GM12891 (cell line): Measurements from ENCODE around the gene HNF1A.

ENCODE experiments used
- DNase-seq: peaks from one replicate; pipeline ENCODE4 v3.0.0; 2011; ENCODE audit warnings: low spot score; ENCODE audit not compliant: insufficient read length
- FAIRE-seq: peaks from 2 replicates; lab custom pipeline; 2011; peaks lifted over from hg19 to GRCh38; lab: Jason Lieb, UNC
- PAX5 ChIP-seq: IDR thresholded peaks from 2 replicates; pipeline ENCODE4 v1.6.1; 2011; ENCODE audit warnings: low read length, moderate library complexity, mild to moderate bottlenecking; ENCODE audit not compliant: insufficient read depth, severe bottlenecking
- POLR2A ChIP-seq: IDR thresholded peaks from 2 replicates; pipeline ENCODE4 v1.6.1; 2011; ENCODE audit warnings: low read depth, low read length, control low read depth
- POLR2AphosphoS5 ChIP-seq: IDR thresholded peaks from 2 replicates; pipeline ENCODE4 v1.6.1; 2011; ENCODE audit warnings: low read depth, low read length, control low read depth
- POU2F2 ChIP-seq: IDR thresholded peaks from 2 replicates; pipeline ENCODE4 v1.6.1; 2011; ENCODE audit warnings: low read depth, mild to moderate bottlenecking, control low read depth, low read length, moderate library complexity
- SPI1 ChIP-seq: IDR thresholded peaks from 2 replicates; pipeline ENCODE4 v1.6.1; 2011; ENCODE audit warnings: low read depth, low read length, control low read depth
- TAF1 ChIP-seq: IDR thresholded peaks from 2 replicates; pipeline ENCODE4 v1.6.1; 2011; ENCODE audit warnings: low read depth, low read length, control low read depth

The HNF1A gene

GRCh38 chr12:120994059-120994458, 15.7 kb downstream of the HNF1A start:
- FAIRE-seq = no peak
- TF ChIP-seq TAF1 = no peak
- no peak for TF ChIP-seq POLR2A
- no peak for DNase-seq

GRCh38 chr12:120994589-120995337, 16.4 kb downstream of the HNF1A start:
- TF ChIP-seq PAX5 (no peak), POLR2AphosphoS5 (no peak), TAF1 (no peak), POU2F2 (no peak), POLR2A (no peak), SPI1 (no peak)
- DNase-seq = no peak
- no peak for FAIRE-seq

GRCh38 chr12:120996133-120996746, 17.9 kb downstream of the HNF1A start:
- no peak for TF ChIP-seq POLR2A
- TF ChIP-seq TAF1 = no peak
- no peak for TF ChIP-seq PAX5
- TF ChIP-seq POLR2AphosphoS5 = no peak
- no peak for DNase-seq
- FAIRE-seq = no peak

DNA sequence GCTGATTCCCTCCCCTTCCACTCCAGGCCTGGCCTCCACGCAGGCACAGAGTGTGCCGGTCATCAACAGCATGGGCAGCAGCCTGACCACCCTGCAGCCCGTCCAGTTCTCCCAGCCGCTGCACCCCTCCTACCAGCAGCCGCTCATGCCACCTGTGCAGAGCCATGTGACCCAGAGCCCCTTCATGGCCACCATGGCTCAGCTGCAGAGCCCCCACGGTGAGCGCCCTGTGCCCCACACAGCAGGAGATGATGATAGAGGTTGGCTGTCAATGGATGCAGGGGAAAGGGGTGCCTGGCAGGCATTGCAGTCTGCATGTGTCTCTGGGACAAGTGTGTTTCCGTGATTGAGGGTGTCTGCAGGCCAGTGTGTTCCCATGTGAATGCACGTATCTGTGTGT, 19.1 kb downstream of the HNF1A start:
- no peak for TF ChIP-seq POLR2AphosphoS5
- no peak for TF ChIP-seq PAX5
- no peak for TF ChIP-seq POU2F2
- no peak for TF ChIP-seq SPI1
- no peak for DNase-seq
- FAIRE-seq = no peak

DNA sequence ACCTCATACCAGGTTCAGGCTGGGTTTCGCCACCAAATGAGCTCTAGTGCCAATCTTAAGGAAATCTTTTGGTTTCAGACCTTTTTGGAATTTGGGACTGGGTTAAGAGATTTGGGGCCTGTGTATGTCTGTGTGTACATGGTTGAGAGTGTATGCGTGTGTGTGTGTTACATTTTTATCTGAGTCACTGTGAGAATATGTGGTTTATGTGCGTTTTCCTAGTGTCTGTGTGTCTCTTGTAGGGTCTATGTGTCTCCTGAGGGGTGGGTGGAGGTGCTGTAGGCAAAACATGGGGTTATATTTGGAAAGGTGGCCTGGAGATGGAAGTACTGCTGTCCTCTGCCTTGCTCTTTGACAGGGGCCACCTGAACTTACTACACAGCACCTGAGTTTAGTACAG, 20.1 kb downstream of the HNF1A start:
- FAIRE-seq = no peak
- DNase-seq = no peak
- TF ChIP-seq SPI1 = no peak
- TF ChIP-seq PAX5 = no peak
- TF ChIP-seq POLR2AphosphoS5 = no peak
- no peak for TF ChIP-seq POU2F2
- no peak for TF ChIP-seq POLR2A
- no peak for TF ChIP-seq TAF1

DNA sequence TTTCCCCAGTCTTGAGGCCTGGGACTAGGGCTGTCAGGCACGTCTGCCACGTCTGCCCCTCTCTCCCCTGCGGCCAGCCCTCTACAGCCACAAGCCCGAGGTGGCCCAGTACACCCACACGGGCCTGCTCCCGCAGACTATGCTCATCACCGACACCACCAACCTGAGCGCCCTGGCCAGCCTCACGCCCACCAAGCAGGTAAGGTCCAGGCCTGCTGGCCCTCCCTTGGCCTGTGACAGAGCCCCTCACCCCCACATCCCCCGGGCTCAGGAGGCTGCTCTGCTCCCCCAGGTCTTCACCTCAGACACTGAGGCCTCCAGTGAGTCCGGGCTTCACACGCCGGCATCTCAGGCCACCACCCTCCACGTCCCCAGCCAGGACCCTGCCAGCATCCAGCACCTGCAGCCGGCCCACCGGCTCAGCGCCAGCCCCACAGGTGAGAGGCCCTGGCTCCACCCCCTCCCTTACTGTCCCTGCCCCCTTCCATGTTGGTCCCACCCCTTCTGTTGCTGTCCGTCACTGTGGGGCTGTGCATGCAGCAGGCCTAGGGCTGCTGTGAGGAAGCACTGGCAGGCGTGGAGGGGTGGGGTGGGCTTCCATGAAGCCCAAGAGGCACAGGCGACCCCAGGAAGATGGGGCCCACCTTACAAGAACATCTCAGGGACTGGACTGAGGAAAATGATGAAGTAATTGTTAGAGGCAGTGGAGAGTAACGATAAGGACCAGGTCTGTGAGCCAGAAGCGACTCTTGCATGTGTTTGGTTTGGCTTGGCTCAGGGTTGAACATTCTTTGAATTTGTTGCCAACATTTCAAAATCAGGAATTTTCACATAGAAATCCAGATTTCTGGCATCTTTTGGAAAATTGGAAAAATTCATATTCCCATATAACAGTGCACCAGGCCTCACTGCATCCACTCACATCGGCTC, 21.1 kb downstream of the HNF1A start:
- TF ChIP-seq POLR2AphosphoS5 (no peak), POU2F2 (no peak), POLR2A (no peak), TAF1 (no peak)
- FAIRE-seq (no peak), DNase-seq (no peak)

DNA sequence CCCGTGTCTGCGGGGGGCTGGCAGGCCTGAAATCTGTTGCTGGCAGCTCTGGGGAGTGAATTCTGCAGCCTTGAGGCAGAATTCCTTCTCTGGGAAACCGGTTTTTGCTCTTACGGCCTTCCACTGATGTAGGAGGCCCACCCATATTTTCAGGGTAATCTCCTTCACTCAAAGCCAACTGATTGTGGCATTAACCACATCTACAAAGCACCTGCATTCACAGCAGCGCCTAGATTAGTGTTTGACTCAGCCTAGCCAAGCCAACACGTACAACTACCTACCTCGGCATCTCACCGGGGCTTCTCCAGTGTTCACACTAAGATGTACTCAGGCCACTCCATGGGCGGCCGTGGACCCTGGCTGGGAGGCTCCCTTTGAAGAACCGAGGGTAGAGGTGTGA, 22.2 kb downstream of the HNF1A start:
- TF ChIP-seq PAX5 (no peak), POLR2AphosphoS5 (no peak), POU2F2 (no peak), SPI1 (no peak), TAF1 (no peak), POLR2A (no peak)
- FAIRE-seq (no peak), DNase-seq (no peak)

GRCh38 chr12:121001060-121001459, 22.7 kb downstream of the HNF1A start:
- FAIRE-seq (no peak), DNase-seq (no peak)
- TF ChIP-seq PAX5 (no peak), TAF1 (no peak), POLR2AphosphoS5 (peak; percentile 42; the same call in 1 of the 2 replicates), POLR2A (no peak), POU2F2 (no peak), SPI1 (no peak)

GRCh38 chr12:121001841-121002483, 23.6 kb downstream of the HNF1A start:
- no peak for FAIRE-seq
- TF ChIP-seq POLR2A (no peak), PAX5 (no peak), POU2F2 (no peak), POLR2AphosphoS5 (no peak), TAF1 (no peak), SPI1 (no peak)
- DNase-seq = no peak
